ENCODE results near the gene SUV39H2.

- TF ChIP-seq CTCF (IDR thresholded peaks at IDR 0.05), result no peak
- TF ChIP-seq POLR2A (IDR thresholded peaks at IDR 0.05), result no peak
Observed at GRCh38 chr10:14875941-14876340, 2.7 kb upstream of the SUV39H2 start.
